Fibroblast of pulmonary artery (primary cell): Measurements from ENCODE around the gene AK3.

ENCODE experiments used
- DNase-seq: peaks from one replicate; pipeline ENCODE4 v3.0.0-alpha.2; 2010; ENCODE audit warnings: low read depth
- H3K4me3 ChIP-seq: replicated peaks from 2 replicates; pipeline ENCODE4 v1.5.1; 2011; ENCODE audit warnings: low read depth, mild to moderate bottlenecking, control low read depth, low read length, moderate library complexity
- TF ChIP-seq, protein P1 (sequence below): IDR thresholded peaks from 2 replicates; pipeline ENCODE4 v1.5.1; 2011; ENCODE audit warnings: mild to moderate bottlenecking, control low read depth, low read length, inconsistent platforms; ENCODE audit errors: missing control alignments

Gene AK3

GRCh38 chr9:4680173-4680525 lies 60.9 kb downstream of the AK3 start:
- TF ChIP-seq, protein P1, sequence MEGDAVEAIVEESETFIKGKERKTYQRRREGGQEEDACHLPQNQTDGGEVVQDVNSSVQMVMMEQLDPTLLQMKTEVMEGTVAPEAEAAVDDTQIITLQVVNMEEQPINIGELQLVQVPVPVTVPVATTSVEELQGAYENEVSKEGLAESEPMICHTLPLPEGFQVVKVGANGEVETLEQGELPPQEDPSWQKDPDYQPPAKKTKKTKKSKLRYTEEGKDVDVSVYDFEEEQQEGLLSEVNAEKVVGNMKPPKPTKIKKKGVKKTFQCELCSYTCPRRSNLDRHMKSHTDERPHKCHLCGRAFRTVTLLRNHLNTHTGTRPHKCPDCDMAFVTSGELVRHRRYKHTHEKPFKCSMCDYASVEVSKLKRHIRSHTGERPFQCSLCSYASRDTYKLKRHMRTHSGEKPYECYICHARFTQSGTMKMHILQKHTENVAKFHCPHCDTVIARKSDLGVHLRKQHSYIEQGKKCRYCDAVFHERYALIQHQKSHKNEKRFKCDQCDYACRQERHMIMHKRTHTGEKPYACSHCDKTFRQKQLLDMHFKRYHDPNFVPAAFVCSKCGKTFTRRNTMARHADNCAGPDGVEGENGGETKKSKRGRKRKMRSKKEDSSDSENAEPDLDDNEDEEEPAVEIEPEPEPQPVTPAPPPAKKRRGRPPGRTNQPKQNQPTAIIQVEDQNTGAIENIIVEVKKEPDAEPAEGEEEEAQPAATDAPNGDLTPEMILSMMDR: no peak
- no peak for DNase-seq
- peak overlapping the region; percentile 90 for H3K4me3 ChIP-seq

- TF ChIP-seq, protein P1: peak; percentile 46
Measured at GRCh38 chr9:4679268-4680172, 61.5 kb downstream of the AK3 start, which contains the start of gene CDC37L1. Gene CDC37L1 (plus strand): TSS chr9:4679569. CDS start chr9:4679768, 199 bp downstream.

GRCh38 chr9:4678679-4679267 lies 62.2 kb downstream of the AK3 start:
- peak; percentile 56 for DNase-seq
- TF ChIP-seq, protein P1: no peak
- H3K4me3 ChIP-seq: peak overlapping the region; percentile 90

More at GRCh38 chr9:4679268-4680172, 61.5 kb downstream of the AK3 start, which contains the start of gene CDC37L1:
- DNase-seq: peak; percentile 97
- H3K4me3 ChIP-seq: peak within 1 kb of the TSS; percentile 90

GRCh38 chr9:4677392-4677791 lies 63.6 kb downstream of the AK3 start:
- TF ChIP-seq, protein P1: no peak
- no peak overlapping the region for H3K4me3 ChIP-seq
- DNase-seq: no peak

GRCh38 chr9:4674783-4675182 lies 66.2 kb downstream of the AK3 start:
- DNase-seq: peak; percentile 61
- TF ChIP-seq, protein P1: no peak

GRCh38 chr9:4671737-4672136 lies 69.3 kb downstream of the AK3 start:
- TF ChIP-seq, protein P1: no peak
- no peak overlapping the region for H3K4me3 ChIP-seq
- no peak for DNase-seq

More at GRCh38 chr9:4674783-4675182, 66.2 kb downstream of the AK3 start:
- H3K4me3 ChIP-seq: no peak overlapping the region
